ENCODE measurements around the gene RRH. TPM values are rescaled to one million over a fixed set of nuclear protein-coding genes. Genes with fewer than 3 reads are reported as not detected.

RRH gene
- polyA plus RNA-seq, 3 donors = not detected

GRCh38 chr4:109879636-109880314 is 52.0 kb downstream of the RRH start:
- intact Hi-C loops (cut with micrococcal nuclease) = no loop called here
- H3K79me2 ChIP-seq (ENCODE audit: insufficient read depth, low read length) = no peaks in the 10 kb centered on the region
- H3K4me3 ChIP-seq (replicated peaks in 1 of 3; ENCODE audit: low read depth in 2 of 3, low read length in 3 of 3) = no peak overlapping the region
- H3K27me3 ChIP-seq (ENCODE audit: control insufficient read depth in 2 of 2, insufficient read depth in 2 of 2, low read length in 2 of 2) = no peaks in the 10 kb centered on the region
- H3K36me3 Mint-ChIP-seq = no peaks in the 10 kb centered on the region
- H3K4me2 ChIP-seq (replicated peaks; ENCODE audit: extremely low read depth, low read length, poor library complexity, severe bottlenecking) = no peak overlapping the region
- H3K9ac ChIP-seq (ENCODE audit: insufficient read depth, low read length, poor library complexity, severe bottlenecking) = no peak overlapping the region
- 93% methylated on average over 6 of the region's 7 CpGs for WGBS (ENCODE audit: insufficient coverage)
- H3K9me3 ChIP-seq (replicated peaks in 1 of 2; ENCODE audit: control insufficient read depth in 1 of 2, insufficient read depth in 1 of 2, low read length in 2 of 2) = no peaks in the 10 kb centered on the region
- no peak overlapping the region for H2AFZ ChIP-seq (ENCODE audit: insufficient read depth, low read depth, low read length, poor library complexity, severe bottlenecking)
- TF ChIP-seq CTCF (IDR thresholded peaks at IDR 0.05) = no peak
- H3K4me3 Mint-ChIP-seq = no peak overlapping the region
- DNase-seq = no peak
- H3K9me3 Mint-ChIP-seq = peaks cover 0 to 3% (median 2%) of the 10 kb centered on the region in 7 donors
- H3K4me1 ChIP-seq (ENCODE audit: control insufficient read depth in 1 of 2, insufficient read depth in 2 of 2, low read length in 2 of 2) = no peaks in the 10 kb centered on the region
- H3K36me3 ChIP-seq (replicated peaks in 1 of 2; ENCODE audit: control insufficient read depth in 1 of 2, insufficient read depth in 2 of 2, low read length in 2 of 2) = no peaks in the 10 kb centered on the region
- no peaks in the 10 kb centered on the region for H3K4me1 Mint-ChIP-seq
- H3K27me3 Mint-ChIP-seq (ENCODE audit: low read depth in 3 of 3) = peaks cover 0 to 4% (median 2%) of the 10 kb centered on the region in 3 donors
- no peak overlapping the region for H3K27ac Mint-ChIP-seq
- H4K20me1 ChIP-seq (ENCODE audit: insufficient read depth, low read length) = no peaks in the 10 kb centered on the region
- no peak overlapping the region for H3K27ac ChIP-seq (ENCODE audit: low read depth in 1 of 2, low read length in 2 of 2)

- H3K27ac Mint-ChIP-seq = no peak overlapping the region
- H3K27me3 ChIP-seq (ENCODE audit: control insufficient read depth in 2 of 2, insufficient read depth in 2 of 2, low read length in 2 of 2) = no peaks in the 10 kb centered on the region
- H3K4me1 ChIP-seq (ENCODE audit: control insufficient read depth in 1 of 2, insufficient read depth in 2 of 2, low read length in 2 of 2) = no peaks in the 10 kb centered on the region
Observed at GRCh38 chr4:109886303-109886702, 58.5 kb downstream of the RRH start.

More at GRCh38 chr4:109886303-109886702, 58.5 kb downstream of the RRH start:
- Histone ChIP-seq H3K79me2 (ENCODE audit: insufficient read depth, low read length) (no peaks in the 10 kb centered on the region), H3K27ac (ENCODE audit: low read depth in 1 of 2, low read length in 2 of 2) (no peak overlapping the region), H3K9me3 (replicated peaks in 1 of 2; ENCODE audit: control insufficient read depth in 1 of 2, insufficient read depth in 1 of 2, low read length in 2 of 2) (no peaks in the 10 kb centered on the region), H2AFZ (ENCODE audit: insufficient read depth, low read depth, low read length, poor library complexity, severe bottlenecking) (no peak overlapping the region), H3K4me2 (replicated peaks; ENCODE audit: extremely low read depth, low read length, poor library complexity, severe bottlenecking) (no peak overlapping the region), H3K9ac (ENCODE audit: insufficient read depth, low read length, poor library complexity, severe bottlenecking) (no peak overlapping the region), H3K36me3 (replicated peaks in 1 of 2; ENCODE audit: control insufficient read depth in 1 of 2, insufficient read depth in 2 of 2, low read length in 2 of 2) (no peaks in the 10 kb centered on the region), H4K20me1 (ENCODE audit: insufficient read depth, low read length) (no peaks in the 10 kb centered on the region), H3K4me3 (replicated peaks in 1 of 3; ENCODE audit: low read depth in 2 of 3, low read length in 3 of 3) (no peak overlapping the region)
- Mint-ChIP-seq H3K4me3 (no peak overlapping the region), H3K9me3 (no peaks in the 10 kb centered on the region), H3K36me3 (no peaks in the 10 kb centered on the region), H3K27me3 (ENCODE audit: low read depth in 3 of 3) (peaks cover 0 to 2% (median 0%) of the 10 kb centered on the region in 3 donors), H3K4me1 (no peaks in the 10 kb centered on the region)
- intact Hi-C loops (cut with micrococcal nuclease) = no loop called here
- no peak for DNase-seq
- TF ChIP-seq CTCF (IDR thresholded peaks at IDR 0.05) = no peak

Data from CD14-positive monocyte (primary cell).